DMS79 (cell line): ENCODE measurements around the gene C8A.

Experiments
- DNase-seq: peaks from one replicate; lab custom pipeline; 2025; lab: John Stamatoyannopoulos, UW

C8A gene

DNA sequence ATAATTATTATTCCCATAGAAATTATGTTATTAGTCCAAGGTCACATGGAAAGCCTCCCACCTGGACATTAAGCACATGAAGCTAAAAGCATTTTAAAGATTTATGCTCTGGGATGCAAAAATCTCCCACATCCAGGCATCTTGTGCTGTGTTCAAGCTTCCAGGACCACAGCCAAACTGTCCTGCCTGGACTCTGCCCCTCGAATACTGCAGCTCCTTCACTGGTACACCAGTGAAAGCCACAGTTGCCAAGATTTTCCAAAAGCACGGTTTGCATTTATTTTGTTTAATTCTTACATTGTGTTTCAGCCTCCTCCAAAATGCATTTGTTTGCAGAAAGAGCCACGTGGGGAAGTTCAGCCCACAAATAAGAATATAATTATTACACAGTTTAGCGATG lies 72.6 kb downstream of the C8A start:
- DNase-seq: no peak

DNA sequence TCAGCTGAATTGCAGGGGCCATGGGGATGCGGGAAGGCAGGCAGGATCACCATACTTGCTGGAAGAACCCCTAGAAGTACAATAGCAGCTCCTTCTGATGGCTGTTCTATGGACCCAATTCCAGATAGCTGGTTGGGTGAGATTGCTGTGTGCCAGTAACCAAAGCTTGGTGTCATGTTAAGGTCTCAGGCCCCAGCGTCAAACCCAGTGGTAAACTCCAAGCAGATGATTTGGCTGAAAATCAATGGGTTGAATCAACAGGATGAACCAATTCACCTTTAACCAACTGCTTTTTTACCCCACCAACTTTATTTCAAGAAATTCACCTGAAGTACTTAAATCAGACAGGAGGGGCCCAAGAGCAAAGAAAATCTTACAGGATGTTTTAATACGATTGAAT lies 73.4 kb downstream of the C8A start:
- no peak for DNase-seq

DNA sequence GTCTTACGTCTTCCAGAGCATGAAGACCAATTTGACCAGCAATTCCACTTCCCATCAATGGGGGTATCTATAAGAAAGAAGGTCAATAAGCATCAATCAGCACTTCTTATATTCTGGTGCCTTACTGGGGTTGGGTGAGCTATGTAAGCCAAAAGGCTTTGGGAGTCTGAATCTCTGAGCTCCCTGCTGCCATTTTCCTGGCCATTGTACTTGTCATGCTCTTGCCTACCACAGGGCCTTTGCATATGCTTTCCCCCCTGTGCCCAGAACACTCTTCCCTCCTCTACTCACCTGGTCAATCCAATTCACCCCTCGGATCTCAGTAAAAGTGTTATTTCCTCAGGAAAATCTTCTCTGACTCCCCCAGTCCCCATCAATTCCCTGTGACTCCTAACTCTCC lies 74.9 kb downstream of the C8A start:
- DNase-seq: no peak

DNA sequence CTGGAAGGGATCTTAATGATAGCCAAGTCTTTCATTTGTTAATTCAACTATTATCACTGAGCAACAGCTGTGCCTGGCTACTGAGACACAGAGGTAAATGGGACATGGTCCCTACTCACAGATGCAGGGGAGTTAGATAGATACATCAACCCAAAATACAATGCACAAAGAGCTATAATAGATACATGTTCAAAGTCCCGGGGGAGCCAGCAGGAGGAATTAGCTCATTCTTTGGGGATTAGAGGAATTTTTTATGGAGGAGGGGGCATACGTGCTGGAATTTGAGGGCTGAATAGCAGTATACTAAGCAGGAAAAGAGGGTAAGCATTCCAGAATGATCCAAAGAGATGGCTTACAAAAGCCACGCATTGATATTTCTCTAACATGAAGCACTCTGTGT lies 76.6 kb downstream of the C8A start:
- no peak for DNase-seq

DNA sequence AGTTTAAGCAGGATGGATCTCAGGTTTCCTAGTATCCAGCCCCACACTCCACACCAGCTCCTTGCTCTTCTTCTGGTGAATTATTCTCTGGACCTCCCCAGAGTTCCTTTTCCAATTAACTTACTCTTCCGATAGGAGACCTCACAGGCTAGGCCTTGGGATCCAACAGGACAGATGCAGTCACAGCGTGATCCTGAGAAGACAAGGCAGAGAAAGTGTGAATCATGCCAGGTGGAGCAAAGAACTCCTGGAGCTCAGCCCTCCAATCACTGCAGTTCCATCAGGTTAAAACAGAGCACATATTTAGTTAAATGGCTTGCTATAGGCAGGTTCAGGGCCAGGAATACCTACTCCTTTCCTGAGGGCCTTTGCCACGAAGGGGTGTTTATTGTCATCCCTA lies 77.1 kb downstream of the C8A start:
- DNase-seq: no peak

DNA sequence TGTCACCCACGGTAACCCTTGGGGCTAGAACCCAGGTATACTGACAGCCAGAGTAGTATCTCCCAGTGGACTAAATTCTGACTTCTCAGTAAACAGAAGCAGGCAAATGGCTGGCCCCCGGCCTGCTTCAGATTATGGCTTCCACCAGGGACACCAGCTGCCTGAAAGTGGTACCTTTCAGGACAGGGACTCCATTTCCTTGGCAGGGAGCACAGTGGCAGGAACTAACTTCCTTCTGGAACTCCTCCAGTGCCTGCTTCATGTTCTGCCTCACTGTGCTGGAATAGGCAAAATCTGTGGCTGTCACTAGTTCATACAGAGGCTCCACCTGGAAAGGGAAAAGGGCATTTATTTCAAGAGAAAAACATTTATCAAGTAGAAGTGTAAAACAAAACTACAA lies 78.6 kb downstream of the C8A start:
- DNase-seq: no peak

DNA sequence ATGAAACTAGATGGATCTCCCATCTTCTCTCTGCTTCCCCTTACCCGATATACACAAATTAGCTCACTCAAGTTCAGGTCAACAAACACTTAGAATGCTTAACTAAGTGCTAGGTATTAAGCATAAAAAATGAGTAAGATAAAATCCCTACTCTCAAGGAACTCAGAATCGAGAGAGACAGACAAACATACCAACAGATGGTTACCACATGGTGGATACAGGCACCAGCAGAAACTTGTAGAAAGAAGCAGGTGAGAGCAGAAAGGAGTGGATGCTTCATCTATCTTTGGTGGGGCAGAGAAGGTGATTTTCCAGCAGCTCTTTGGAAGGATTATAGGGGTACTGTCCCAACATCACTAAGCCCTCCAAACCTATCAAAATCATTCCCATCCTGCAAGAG lies 79.0 kb downstream of the C8A start:
- no peak for DNase-seq

DNA sequence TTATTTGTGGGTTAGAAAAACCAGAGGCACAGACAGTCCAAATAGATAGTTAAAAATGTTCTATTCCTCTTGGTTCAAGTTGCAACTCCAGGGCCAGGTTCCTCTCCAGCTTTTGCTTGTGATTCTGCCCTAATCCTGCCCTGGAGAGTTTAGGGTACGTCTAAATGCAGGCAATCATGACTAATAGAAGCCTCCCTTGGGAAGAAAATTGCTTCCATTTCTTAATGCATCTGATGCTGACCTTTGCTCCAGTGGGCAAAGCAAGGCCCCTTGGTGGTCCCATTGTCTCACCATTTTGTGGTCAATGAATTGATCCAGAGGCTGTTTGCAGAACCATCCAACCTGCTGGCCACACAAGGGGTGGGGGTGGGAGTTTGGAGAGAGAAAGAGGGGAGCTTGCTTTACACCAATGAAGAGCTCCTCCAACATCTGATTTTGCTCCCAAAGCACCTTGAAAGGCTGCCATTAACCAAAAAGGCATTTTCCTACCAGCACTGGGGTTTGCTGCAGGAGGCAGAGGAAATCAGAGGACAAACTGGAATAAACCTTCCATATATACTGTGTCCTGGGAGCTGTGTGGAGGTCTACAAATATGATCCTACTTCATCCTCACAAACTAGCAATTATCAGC lies 79.9 kb downstream of the C8A start:
- no peak for DNase-seq

DNA sequence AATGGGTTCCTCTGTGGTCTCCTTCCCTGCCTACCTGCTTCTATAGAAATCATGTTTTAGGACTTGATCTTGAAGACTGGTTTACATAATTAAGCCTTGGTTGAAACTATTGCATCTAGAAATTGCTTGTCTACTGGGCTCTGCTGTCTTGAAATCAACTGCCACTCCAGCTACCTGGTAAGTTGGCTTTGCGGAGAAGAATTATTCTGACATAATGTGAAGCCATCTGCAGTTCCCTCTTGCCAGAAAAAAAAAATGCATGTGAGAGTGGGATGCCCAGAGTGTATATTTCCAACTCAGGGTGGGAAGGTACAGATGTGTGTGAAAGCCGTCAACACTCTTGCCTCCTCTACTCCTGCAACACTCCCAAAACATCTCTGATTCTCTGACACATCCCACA lies 84.0 kb downstream of the C8A start:
- DNase-seq: no peak

DNA sequence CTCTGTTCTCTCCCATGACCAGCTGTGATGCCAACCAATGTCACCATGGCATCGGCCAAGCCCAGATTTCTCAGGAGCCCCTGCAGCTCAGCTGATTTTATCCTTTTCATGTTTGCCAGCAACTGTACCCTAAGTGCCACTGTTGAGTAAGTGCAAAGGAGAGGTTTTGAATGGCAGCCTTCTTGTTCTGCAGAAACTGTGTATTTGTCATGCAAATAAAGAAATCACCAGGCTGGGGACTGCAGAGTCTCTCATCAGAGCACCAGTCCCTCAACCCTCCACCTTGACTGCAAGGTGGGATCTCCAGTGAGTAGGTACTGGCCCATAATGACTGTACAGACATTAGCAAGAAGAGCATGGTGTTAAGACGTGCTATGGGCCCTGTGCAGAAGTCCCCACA lies 84.6 kb downstream of the C8A start:
- DNase-seq: no peak

DNA sequence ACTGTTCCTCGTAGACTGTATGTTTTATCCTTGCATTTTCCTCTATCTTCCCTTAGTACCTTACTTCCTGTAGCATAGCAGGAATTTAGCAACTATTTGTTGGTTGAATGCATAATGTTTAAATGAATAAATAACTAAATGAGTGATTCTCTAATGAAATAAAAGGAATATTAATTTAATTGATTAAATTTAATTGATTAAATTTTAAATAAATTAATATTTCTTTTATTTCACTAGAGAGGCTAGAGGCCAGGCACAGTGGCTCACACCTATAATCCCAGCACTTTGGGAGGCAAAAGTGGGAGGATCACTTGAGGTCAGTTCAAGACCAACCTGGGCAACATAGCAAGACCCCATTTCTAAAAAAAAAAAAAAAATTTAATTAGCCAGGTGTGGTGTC lies 85.4 kb downstream of the C8A start:
- no peak for DNase-seq

DNA sequence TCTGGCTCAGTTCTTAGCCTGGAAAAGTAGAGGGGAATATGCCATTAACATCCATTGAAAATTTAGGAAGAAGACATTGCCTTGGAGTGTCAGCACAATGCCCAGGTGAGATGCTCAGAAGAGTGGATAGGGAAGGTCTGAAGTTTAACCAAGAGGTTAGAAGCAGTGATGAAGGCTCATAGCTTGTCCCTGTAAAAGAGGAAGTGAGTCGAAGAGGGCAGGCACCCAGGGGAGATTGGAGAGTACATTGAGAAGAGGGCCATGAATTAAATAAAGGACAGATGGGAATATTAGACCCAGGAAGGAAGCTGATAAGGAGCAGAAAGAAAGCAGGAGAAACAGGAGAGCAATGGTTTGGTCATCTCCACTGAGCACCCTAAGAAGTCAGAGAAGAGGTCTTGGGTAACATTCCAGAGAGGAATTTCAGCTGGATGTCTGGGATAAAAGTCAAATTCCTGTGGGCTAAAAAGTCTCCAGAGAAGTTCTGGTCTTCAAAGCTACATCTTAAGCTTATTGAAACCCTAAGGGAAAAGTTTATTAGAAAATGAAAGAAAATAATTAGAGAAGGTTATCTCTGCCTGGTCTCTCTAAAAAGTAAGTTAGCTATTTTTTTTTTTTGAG lies 93.9 kb downstream of the C8A start:
- DNase-seq: no peak

DNA sequence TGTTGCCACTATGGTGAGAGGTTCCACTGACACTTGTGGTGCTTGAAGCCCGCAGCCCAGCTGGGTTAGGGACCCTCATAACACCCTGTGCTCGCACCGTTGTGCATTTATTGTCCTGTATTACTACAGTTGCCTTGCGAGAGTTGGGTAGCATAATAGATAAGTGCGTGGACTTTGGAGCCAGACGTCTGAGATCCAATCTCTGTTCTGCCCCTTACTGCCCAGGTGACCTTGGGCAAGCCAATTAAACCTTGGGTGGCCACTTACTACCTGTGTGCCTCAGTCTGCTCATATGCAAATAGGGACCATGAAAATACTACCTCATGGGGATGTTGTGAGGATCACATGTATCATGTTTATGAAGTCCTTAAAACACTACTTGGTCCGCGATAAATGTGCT lies 97.9 kb downstream of the C8A start:
- DNase-seq: no peak

DNA sequence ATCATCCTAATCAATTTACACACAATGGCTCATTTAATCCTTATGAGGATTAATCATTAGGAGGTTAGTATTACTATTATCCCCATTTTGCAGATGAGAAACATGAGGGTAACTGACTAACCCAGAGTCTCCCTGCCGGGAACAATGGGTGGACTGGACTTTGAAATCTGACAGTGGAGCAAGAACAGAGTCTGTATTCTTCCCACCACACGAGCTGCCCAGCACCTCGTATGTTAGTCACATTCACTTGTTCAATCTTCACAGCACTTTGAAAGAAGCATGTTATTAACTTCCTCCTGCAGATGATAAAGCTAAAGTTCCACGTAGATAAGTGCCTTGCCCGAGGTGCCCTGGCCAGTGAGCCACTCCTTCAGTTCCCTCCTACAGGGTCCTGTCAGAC lies 98.8 kb downstream of the C8A start:
- no peak for DNase-seq

DNA sequence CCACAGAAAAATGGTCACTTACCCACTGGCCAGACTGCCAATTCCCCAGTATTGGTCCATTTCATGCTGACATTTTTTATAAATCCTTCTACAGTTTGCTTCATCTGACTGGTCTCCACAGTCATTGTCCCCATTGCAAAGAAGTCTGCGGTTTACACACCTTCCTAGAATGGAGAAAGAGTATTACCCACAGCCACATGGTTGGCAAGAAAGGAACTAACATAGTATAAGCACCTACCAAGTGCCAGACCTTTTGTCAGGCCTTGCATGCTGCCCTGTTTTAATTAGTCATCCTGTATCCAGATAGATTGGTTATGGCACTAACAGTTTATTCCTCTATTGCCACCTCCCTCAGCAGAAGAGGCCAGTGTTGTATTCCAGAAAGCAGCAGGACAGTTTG lies 100.1 kb downstream of the C8A start:
- DNase-seq: no peak

DNA sequence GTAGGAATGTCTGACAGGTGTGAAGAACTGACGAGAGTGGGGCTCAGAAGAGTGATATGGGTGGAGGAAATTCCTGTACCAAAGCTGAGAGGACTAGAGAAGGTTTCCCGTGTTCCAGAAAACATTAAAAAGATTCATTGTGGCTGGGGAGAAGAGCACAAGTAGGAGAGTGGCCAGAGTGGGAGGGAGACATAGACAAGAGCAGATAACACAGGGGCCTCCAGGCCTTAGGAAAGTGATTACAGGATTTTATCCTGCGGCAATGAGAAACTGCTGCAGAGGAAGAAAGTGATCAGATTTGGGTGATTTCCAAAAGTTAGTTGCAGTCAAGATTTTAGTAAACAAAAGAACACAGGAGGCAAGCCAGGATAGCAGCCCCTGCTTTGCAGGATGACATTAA lies 103.3 kb downstream of the C8A start:
- DNase-seq: no peak

DNA sequence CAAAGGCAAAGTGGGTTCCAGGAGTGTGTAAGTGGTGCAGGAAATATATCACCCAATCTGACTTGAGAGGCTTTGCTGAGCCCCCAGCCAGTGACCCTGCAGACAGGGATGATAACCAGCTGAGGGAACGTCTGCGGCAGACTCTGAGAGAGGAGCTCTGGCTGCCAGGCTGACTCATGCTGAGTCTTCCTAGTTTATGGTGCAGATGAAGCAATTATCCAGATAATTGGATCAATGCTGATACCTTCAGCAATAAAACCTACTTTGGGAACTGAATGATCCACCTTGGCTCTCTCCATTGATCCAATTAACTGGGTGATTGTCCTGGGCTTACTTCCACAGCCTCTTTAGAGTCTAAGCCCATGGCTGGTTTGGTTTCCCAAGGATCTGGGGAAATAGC lies 103.9 kb downstream of the C8A start:
- DNase-seq: no peak

DNA sequence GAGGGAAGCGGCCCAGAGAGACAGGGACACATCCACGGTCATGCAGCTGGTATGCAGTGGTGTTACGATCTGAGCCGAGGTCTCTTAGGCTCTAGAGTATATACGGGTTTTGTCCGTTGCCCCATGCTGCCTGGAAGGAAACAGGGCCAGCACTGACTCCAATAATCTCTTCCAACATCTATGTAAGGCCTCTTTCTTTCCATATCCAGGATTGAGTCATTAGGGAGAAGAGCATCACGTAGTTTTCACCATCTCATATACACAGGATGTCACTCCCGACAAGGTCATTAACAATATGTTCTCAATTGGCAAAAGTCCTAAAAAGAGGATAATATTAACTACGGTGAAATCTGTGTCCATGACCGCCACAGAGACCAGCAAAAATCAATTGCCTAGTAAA lies 106.8 kb downstream of the C8A start:
- no peak for DNase-seq

DNA sequence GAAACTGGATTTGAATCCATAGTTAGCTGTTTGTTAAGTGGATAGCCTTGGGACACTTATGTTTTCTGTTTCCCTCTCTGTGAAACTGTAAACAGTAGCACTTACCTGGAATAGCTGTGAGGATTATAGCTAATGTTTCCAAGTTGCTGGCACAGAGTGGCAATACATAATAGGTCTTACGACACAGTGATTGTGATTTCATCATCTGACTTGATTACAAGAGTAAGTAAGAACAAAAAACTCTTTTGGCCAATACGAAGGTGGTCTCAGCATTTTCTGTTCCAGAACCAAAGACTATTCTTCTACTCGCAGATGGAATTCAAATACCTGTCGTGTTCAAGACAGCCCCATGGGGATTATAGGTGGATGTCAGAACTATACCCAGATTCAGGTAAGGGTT lies 109.1 kb downstream of the C8A start:
- no peak for DNase-seq

DNA sequence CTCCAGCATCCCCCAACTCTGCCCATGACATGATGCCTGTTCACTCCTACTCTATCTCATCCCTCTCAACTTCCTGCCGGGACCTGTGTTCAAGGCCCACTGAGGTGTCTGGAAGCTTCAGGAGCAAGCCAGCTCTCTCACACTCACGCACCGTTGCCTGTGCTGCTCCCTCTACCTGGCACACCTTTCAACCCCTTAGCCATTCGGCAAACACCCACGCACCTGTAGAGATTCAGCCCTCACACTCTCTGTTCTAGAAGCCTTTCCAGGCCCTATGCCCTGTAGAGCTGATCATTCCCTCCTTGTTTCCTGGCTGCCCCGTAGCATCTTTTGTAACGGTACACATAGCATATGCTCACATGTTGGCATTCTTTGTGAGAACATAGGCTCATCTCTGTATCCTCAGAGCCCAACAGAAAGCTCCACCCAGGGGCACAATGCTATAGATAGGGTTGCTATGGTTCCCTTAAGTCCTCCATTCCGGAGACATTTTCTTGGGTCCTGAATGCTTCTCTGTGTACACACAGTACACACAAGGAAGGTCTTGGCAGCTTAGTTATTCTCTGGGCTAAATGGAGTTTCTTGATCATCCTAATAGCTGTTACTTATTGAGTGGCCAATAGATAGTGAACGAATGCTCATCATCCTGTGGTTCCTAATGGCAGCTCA lies 109.9 kb downstream of the C8A start:
- no peak for DNase-seq

DNA sequence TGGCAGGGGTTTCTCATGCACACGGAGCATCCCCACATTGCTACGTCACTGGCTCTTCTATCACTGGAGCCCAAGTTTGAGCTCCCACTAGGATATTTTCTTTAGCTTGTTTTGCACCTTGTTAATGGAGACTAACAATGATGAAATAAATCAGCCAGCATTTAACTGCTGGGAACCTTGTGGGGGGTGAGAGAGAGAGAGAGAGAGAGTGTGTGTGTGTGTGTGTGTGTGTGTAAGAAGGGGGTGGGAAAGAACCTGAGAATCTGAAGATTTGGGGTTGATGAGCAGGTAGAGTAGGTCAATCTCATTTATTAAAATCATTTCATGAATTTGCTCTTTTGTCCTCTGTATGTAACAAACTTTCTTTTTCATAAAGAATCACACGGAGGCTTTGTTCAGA lies 110.6 kb downstream of the C8A start:
- DNase-seq: no peak

DNA sequence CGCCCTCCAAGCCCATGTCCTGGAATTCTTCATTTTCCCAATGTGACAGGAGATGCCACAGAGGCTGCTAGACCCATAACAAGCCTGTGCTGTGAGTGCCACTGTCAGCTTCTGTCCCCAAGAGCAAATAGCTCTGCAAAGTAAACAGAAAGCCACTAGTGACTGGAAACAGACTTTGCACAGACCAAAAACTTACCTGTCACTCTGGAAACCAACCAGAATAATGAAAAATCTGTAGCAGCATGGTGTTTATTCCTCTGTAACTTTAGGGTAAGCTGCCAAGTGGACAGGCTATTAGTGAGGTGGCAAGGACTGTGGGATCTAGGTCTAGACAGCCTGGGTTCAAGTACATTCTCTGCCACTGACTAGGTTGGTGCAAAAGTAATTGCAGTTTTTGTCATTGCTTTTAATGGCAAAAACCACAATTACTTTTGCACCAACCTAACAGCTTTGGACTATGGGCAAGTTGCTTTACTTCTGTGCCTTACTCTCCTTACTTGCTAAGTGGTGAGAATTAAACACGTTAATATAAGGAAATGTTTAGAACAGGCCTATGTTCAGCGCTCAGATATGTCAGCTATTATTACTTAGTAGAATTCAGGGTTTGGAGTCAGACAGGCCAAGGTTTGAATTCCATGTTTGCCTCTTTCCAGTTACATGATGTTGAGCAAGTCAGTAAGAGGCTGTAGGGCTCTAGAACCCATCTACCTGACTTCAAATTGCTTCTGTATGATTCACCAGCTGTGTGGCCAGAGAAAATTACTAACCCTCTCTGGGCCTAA lies 111.5 kb downstream of the C8A start, which contains the start of gene C8B:
Gene C8B (minus strand): TSS at position 100 of the 782 bp plus-strand sequence. CDS start 67 bp downstream, at position 33.
- no peak for DNase-seq

DNA sequence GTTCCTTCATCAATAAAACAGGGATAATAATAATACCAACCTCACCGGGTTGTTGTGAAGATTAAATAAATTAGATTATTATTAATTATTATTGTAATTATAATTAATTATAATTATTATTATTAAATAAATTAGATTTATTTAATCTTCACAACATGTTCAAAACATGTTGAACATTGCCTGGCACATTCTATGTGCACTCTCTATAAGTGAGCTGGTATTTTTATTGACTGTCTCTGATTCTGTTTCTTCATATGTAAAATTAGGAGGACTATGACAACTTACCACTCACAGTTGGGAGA lies 112.1 kb downstream of the C8A start:
- DNase-seq: no peak
